Motor neuron (in vitro differentiated cells): Measurements from ENCODE around the gene SPINK6. TPM values are rescaled to one million over a fixed set of nuclear protein-coding genes. Genes with fewer than 3 reads are reported as not detected.

Experiments used
- ATAC-seq, 8 experiments: fragments of 200-7000 bp; cut with Tn5 transposase; replicated peaks in 6 of 8; 2 replicates each; pipeline ENCODE4 v1.8.0; 2021; ENCODE audit warnings: mild to moderate bottlenecking in 8 of 8, moderate library complexity in 8 of 8
- H3K27ac ChIP-seq, 2 donors: fragments of 250-450 bp; sonication (Bioruptor Pico); 2 replicates each; pipeline ENCODE4 v1.9.0; 2021; ENCODE audit warnings: antibody characterized with exemption in 2 of 2, mild to moderate bottlenecking in 2 of 2, moderate library complexity in 1 of 2
- H3K4me1 ChIP-seq, 2 donors: fragments of 250-450 bp; sonication (Bioruptor Pico); replicated peaks in 1 of 2; 2 replicates each; pipeline ENCODE4 v1.6.1; 2021; ENCODE audit warnings: antibody characterized with exemption in 2 of 2, mild to moderate bottlenecking in 2 of 2, moderate library complexity in 1 of 2
- H3K4me3 ChIP-seq, 5 donors: fragments of 250-450 bp; sonication (Bioruptor Pico); 2 replicates each; pipeline ENCODE4 v1.9.0; 2021; ENCODE audit warnings: antibody characterized with exemption in 5 of 5, mild to moderate bottlenecking in 5 of 5, moderate library complexity in 4 of 5
- WGBS, 10 experiments: fragments of 450-650 bp; shearing (Covaris generic); methylation state at CpG; one replicate each; pipeline ENCODE4 v1.0.0; 2022; 5-methylcytosine and 5-hydroxymethylcytosine counted together
- in situ Hi-C, 9 experiments: fragments of 400-800 bp; cut with MboI; loops; one replicate each; pipeline ENCODE4 v1.15.0; 2021; ENCODE audit warnings: low sequenced_read_pairs in 9 of 9, low pct_unique_long_range_greater_than_20kb in 2 of 9; ENCODE audit not compliant: unreplicated experiment in 9 of 9
- total RNA-seq, 8 experiments: library from RNA; unstranded; fragments of 300-600 nt; gene quantifications; 2 replicates each; pipeline versions ENCODE4 v1.2.3 to v1.2.4, GENCODE V29; 2022

SPINK6 gene
- total RNA-seq, 8 experiments from 2014 or later, result 1.1 TPM; not detected in 7

DNA sequence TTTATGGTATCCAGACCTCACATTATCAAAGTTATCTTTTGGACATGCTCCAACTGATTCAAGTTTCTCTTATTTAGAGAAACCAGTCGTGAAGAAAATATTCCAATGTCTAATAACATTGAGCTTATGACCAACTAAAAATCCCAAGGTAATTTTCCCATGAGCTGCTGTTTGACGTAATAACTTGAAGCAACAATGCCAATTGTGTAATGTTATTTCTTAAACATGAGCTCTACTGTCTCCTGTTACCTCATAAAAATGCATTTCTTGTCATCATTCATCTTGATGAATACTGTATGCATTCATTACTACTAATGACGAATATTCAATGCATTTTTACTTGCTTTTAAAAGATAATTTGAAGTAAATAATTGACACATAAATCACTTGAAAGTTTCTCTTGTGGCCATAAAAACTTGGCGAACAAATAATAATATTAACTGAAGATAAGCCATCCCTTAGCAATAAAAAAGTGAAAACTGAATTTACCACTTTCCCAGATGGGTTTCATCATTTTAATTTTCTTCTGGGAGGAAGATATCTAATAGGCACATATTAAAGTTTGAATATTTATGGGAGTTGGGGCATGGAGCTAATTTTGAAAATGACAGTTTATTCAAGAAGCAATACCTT is 35.1 kb downstream of the SPINK6 start:
- peak in 1 of 8 experiments; percentile 73 for ATAC-seq
- Histone ChIP-seq H3K4me3 (no peak overlapping the region), H3K27ac (no peak overlapping the region), H3K4me1 (no peaks in the 10 kb centered on the region)
- in situ Hi-C loops, result no loop called here
- 0 to 72% (median 49%) methylated on average over 2 to 4 of the region's 4 CpGs for WGBS, 10 experiments

DNA sequence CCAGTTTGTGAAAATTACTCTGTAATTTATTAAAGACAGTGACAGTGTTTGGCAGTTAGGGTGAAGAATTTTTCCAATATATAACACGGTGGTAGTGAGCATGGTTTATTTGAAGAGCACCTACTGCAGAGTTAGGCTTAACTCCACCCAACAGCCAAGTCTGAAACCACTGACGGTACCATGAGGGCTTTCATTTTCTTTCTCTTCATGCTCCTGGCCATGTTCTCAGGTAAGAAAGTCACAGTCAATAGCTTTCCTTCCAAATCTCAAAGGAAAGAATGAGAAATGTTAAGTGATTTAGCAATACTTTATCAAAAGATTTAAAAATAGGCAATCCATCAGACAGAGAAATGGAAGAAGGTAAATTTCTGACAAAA is 35.6 kb downstream of the SPINK6 start, which contains the start of gene MARCOL:
TSS of gene MARCOL (plus strand) at position 108 of the 377 bp plus-strand sequence. CDS start at position 181, 73 bp downstream.
- H3K4me1 ChIP-seq, result no peaks in the 10 kb centered on the region
- H3K27ac ChIP-seq, result no peak within 1 kb of the TSS
- in situ Hi-C loops, result no loop called here
- H3K4me3 ChIP-seq, result no peak within 1 kb of the TSS
- no peak for ATAC-seq
- 0 to 100% (median 72%) methylated on average over 1 to 2 of the region's 2 CpGs for WGBS, 10 experiments

DNA sequence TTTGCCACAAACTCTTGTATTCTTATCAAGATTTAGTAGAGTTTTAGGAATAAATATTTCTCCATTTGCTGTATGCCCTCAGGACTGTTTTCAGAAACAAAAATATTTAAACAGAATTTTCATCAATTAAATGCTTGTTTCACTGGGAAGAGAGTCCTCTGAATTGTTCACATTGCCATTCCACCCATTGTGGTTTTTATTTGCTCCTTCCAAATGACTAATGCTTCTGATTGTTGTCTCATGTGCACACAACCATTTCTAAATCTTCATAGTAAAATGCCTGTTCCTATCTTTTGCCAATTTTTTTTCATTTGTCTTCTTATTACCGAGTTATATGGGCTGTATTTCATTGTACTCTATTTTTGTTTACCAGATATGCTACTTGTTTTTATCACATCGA is 46.1 kb downstream of the SPINK6 start:
- 0 to 100% (median 59%) methylated on average over 1 to 2 of the region's 2 CpGs for WGBS, 10 experiments
- in situ Hi-C loops, result no loop called here
- H3K4me1 ChIP-seq, result no peaks in the 10 kb centered on the region
- H3K27ac ChIP-seq, result no peak overlapping the region
- ATAC-seq, result peak in 1 of 8 experiments; percentile 54
- no peak overlapping the region for H3K4me3 ChIP-seq

DNA sequence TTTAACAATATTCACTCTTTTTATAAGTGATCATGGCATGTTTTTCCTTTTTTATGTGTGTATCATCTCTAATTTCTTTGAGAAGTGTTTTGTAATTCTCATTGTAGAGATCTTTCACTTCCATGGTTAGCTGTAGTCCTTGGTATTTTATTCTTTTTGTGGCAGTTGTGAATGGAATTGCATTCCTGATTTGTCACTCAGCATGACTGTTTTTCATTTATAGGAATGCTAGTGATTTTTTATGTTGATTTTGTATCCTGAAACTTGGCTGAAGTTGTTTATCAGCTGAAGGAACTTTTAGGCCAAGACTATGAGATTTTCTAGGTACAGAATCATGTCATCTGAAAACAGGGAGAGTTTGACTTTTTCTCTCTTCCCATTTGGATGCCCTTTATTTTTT is 52.6 kb downstream of the SPINK6 start:
- Histone ChIP-seq H3K27ac (no peak overlapping the region), H3K4me1 (no peaks in the 10 kb centered on the region), H3K4me3 (no peak overlapping the region)
- ATAC-seq, result no peak
- in situ Hi-C loops, result no loop called here

DNA sequence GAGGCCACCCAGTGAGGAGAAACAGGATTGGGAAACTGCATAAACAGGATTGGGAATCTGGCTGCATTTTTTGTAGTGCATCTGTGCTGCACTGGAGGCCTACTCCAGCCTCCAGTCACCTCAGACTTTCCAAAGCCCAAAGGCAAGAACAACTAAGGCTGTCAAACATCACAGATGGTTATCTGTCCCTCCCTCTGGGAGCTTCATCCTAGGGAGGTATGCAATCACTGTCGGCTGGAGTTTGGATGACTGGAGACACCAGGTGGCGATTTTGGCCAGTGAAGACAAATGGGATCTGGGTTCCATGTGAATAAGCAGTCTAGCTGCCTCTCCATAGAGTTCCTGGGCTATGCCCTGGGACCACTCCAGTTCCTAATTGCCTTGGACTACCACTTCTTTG is 56.4 kb downstream of the SPINK6 start:
- H3K27ac ChIP-seq, result no peak overlapping the region
- no peak overlapping the region for H3K4me3 ChIP-seq
- ATAC-seq, result no peak
- 0 to 83% (median 20%) methylated on average over 1 to 2 of the region's 2 CpGs; no CpG with 5 or more reads in 4 of the 10 experiments for WGBS, 10 experiments
- no peaks in the 10 kb centered on the region for H3K4me1 ChIP-seq
- in situ Hi-C loops, result no loop called here

DNA sequence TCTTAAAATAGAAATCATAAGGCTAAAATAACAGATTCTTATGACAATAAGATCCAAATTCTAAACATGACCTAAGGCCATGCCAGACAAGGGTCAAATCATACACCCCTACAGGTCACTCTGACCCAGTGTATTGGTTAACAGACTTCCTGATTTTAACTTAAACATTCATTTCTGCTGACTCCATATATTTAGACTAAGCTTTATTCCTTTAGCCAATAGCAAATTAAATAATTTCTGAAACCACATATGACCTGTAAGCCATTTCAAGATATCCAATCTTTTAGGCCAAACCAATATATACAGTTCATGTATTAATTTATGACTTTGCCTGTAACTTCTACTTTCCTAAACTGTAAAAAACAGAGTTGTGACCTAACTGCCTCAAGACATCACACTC is 58.4 kb downstream of the SPINK6 start:
- no peak overlapping the region for H3K27ac ChIP-seq
- in situ Hi-C loops, result no loop called here
- H3K4me3 ChIP-seq, result no peak overlapping the region
- H3K4me1 ChIP-seq, result no peaks in the 10 kb centered on the region
- no peak for ATAC-seq

Other genes with a start within 250 kb of the SPINK6 start
- gene SPINK5, start 139.1 kb upstream of the SPINK6 start, total RNA-seq, result 1 to 10 TPM in 1 of 8 experiments, under 1 TPM in 4, not detected in 3; 0.05 to 8.3 (median 0.15) TPM
- not detected for gene SPINK14, start 34.5 kb upstream of the SPINK6 start, total RNA-seq
- under 1 TPM in 5 of 8 experiments, not detected in 3; 0.16 to 0.49 (median 0.24) TPM for gene MARCOL, start 35.5 kb downstream of the SPINK6 start, total RNA-seq
- under 1 TPM in 3 of 8 experiments, not detected in 5; 0.29 to 0.51 (median 0.32) TPM for gene SPINK13, start 65.8 kb downstream of the SPINK6 start, total RNA-seq
- gene SPINK7, start 109.4 kb downstream of the SPINK6 start, total RNA-seq, result 1 to 10 TPM in 2 of 8 experiments, under 1 TPM in 4, not detected in 2; 0.38 to 1.1 (median 0.73) TPM
- not detected for gene SPINK9, start 132.5 kb downstream of the SPINK6 start, total RNA-seq
- 10 to 100 TPM; 28.0 to 62.0 (median 37.5) TPM for gene FBXO38, start 180.9 kb downstream of the SPINK6 start, total RNA-seq